ENCODE data around the gene CCDC70. TPM values are rescaled to one million over a fixed set of nuclear protein-coding genes. Genes with fewer than 3 reads are reported as not detected.

Gene CCDC70
- not detected for total RNA-seq
- not detected for polyA plus RNA-seq

DNA sequence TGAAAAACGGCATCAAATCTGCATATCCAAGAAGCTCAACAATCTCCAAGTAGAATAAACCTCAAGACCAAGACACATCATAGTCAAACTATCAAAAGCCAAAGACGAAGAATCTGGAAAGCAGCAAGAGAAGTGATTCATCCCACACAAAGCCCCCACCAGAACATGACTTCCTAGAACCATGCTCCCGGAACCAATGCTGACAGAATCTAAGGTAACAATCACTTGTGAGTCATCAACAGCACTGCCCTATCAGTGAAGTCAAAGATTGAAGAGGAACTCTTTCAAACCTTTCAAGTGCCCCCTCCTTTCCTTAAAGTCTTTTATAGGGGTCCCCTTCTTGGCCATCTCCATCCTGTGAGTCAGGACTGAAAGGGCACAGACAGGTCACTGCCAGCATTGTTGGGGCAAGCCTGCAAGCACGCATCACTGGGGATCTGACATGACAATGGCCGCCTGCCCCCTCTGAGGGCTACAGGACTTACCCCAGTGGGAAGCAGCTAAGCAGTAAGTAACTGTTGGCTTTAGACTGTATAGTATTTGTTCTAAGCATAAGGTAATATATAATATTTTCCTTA, at the start of gene CCDC70:
Gene CCDC70, plus strand, starts transcription at position 247 of the 578 bp plus-strand sequence. CDS start 3,443 bp downstream, outside the sequence.
- Mint-ChIP-seq H3K4me1 (peaks cover 0 to 5% (median 4%) of the 10 kb centered on the region in 3 donors), H3K9me3 (no peaks in the 10 kb centered on the region), H3K36me3 (no peaks in the 10 kb centered on the region), H3K27me3 (peaks cover 7 to 11% of the 10 kb centered on the region in 2 donors), H3K4me3 (no peak within 1 kb of the TSS), H3K27ac (peak within 1 kb of the TSS in 1 of 8 donors; percentile 35)
- ChIA-PET POLR2A (no interaction called here), CTCF (no interaction called here)
- Histone ChIP-seq H3K4me1 (ENCODE audit: insufficient read depth, low read length) (peaks cover 3% of the 10 kb centered on the region), H3K9me3 (ENCODE audit: low read length) (no peaks in the 10 kb centered on the region), H3K27me3 (ENCODE audit: insufficient read depth, low read length, poor library complexity, severe bottlenecking) (no peaks in the 10 kb centered on the region), H3K27ac (ENCODE audit: low read depth, low read length) (no peak within 1 kb of the TSS), H3K4me3 (ENCODE audit: low read length) (no peak within 1 kb of the TSS), H3K36me3 (ENCODE audit: insufficient read depth, low read length) (no peaks in the 10 kb centered on the region)
- no peak for DNase-seq

DNA sequence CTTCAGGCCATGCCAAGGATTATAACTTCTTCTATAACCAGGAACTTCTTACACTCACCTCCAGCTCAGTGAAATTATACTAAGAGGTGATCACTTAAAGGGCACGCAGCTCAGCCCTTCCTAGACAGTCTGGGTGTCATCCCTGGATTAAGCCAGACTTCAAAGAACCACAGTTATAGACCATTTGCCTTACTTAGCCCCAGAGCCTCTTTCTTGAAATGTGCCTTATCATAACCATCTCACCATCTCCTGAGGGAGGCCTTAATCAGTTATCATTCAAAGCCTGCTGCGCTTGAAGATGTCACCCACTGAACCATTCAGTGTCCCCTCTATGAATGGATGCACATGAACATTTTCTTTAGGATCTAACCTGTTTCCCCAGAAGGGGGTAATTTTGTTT, 47.7 kb upstream of the CCDC70 start:
- Mint-ChIP-seq H3K4me3 (peak overlapping the region in 1 of 7 donors; percentile 4), H3K36me3 (peaks cover 9 to 22% (median 15%) of the 10 kb centered on the region in 3 donors), H3K9me3 (no peaks in the 10 kb centered on the region), H3K4me1 (peaks cover 33 to 47% (median 38%) of the 10 kb centered on the region in 3 donors), H3K27me3 (no peaks in the 10 kb centered on the region), H3K27ac (peak overlapping the region in 5 of 8 donors; percentile 8 to 84 (median 67))
- Histone ChIP-seq H3K9me3 (ENCODE audit: low read length) (no peaks in the 10 kb centered on the region), H3K27me3 (ENCODE audit: insufficient read depth, low read length, poor library complexity, severe bottlenecking) (no peaks in the 10 kb centered on the region), H3K27ac (ENCODE audit: low read depth, low read length) (no peak overlapping the region), H3K4me3 (ENCODE audit: low read length) (no peak overlapping the region), H3K4me1 (ENCODE audit: insufficient read depth, low read length) (peaks cover 52% of the 10 kb centered on the region), H3K36me3 (ENCODE audit: insufficient read depth, low read length) (peaks cover 2% of the 10 kb centered on the region)
- no peak for DNase-seq
- CTCF ChIA-PET: interaction anchor here (0.7 to 7.7 kb wide), 12 partner anchors 9 to 387 kb away, joined by 3 to 188 read pairs (median 10); partner anchors contain the start of genes INTS6, NEK5 and TMEM272
- POLR2A ChIA-PET: interaction anchor here (1.0 to 1.4 kb wide), 2 partner anchors 9 to 11 kb away, joined by 3 to 4 read pairs; no protein-coding TSS in a partner anchor

DNA sequence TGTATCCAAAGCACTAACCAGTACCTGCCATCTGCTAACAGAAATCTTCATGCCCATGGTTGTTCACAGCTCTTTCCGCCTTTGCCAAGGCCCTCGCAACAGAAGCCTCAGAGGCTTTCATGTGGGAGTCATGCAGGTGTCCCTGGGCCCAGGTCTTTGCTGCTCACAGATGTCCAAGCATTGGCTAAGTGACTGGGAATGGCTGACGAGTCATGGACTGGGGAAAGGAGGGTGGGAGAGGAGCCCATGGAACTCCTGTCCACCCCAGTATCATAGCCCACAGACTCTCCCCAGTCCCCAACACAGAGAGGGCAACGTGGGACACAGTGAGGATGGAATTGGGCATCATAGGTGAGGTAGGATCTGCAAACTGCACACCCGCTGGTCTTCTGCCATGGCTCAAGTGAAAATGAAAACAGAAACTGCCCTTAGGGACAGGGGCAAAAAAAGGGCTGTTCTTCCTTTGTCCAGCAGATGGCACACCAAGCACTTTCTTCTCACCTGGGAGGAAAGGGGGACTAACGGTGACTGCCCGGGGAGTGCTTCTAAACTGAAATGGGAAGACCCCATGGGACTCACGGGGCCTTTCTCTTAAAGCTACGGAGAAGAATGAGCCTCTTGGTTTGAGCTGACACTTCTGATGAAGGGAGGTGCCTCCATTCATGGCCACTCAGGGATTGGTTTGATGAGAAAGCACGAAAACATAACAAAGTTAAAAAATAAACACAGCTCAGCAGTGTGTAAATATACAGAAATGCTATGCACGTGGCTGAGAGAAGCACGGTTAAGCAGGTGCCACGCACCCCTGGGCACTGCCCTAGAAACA, 46.7 kb upstream of the CCDC70 start:
- peak overlapping the region; percentile 60 to 94 (median 86) for H3K27ac Mint-ChIP-seq
- DNase-seq: peak; percentile 55 to 81 (median 73)
- peak overlapping the region; percentile 30 for H3K4me3 ChIP-seq (ENCODE audit: low read length)

DNA sequence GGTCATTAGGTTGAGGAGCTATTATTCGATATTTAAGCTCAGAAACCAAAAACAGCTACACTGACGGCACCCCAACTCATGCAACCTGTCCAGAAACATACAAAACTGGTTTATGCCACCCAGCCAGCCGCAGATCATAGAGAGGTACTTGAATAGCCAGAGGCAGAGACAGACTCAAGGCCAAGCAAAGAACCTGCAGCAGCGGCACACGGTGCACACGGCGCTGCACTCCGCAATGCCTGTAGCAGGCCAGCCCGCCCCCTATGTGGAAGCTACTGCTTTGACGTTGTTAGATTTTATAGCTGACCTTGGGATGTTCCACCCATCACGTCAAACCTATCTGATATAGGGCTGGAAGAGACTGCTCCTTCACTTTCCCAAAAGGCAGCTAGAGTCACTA, 45.9 kb upstream of the CCDC70 start:
- no peak overlapping the region for H3K4me3 ChIP-seq (ENCODE audit: low read length)
- no peaks in the 10 kb centered on the region for H3K27me3 ChIP-seq (ENCODE audit: insufficient read depth, low read length, poor library complexity, severe bottlenecking)
- ChIA-PET POLR2A (interaction anchor here (1.0 to 1.7 kb wide), 4 partner anchors 10 to 363 kb away, joined by 4 to 11 read pairs (median 8); partner anchors contain the start of gene INTS6), CTCF (interaction anchor here (0.7 to 7.7 kb wide), 21 partner anchors 8 to 386 kb away, joined by 3 to 188 read pairs (median 6); partner anchors contain the start of genes INTS6, NEK5 and TMEM272)
- H3K36me3 Mint-ChIP-seq: peaks cover 0 to 16% (median 8%) of the 10 kb centered on the region in 3 donors
- no peaks in the 10 kb centered on the region for H3K36me3 ChIP-seq (ENCODE audit: insufficient read depth, low read length)
- no peaks in the 10 kb centered on the region for H3K9me3 Mint-ChIP-seq
- H3K4me3 Mint-ChIP-seq: no peak overlapping the region
- peaks cover 50 to 65% (median 56%) of the 10 kb centered on the region in 3 donors for H3K4me1 Mint-ChIP-seq
- no peak for DNase-seq
- H3K27me3 Mint-ChIP-seq: peaks cover 0 to 3% of the 10 kb centered on the region in 2 donors
- no peak overlapping the region for H3K27ac ChIP-seq (ENCODE audit: low read depth, low read length)
- no peaks in the 10 kb centered on the region for H3K9me3 ChIP-seq (ENCODE audit: low read length)
- peak overlapping the region in 4 of 8 donors; percentile 60 to 94 (median 86) for H3K27ac Mint-ChIP-seq
- H3K4me1 ChIP-seq (ENCODE audit: insufficient read depth, low read length): peaks cover 70% of the 10 kb centered on the region

More for the DNA sequence above, 46.7 kb upstream of the CCDC70 start:
- Histone ChIP-seq H3K27me3 (ENCODE audit: insufficient read depth, low read length, poor library complexity, severe bottlenecking) (no peaks in the 10 kb centered on the region), H3K36me3 (ENCODE audit: insufficient read depth, low read length) (no peaks in the 10 kb centered on the region), H3K4me1 (ENCODE audit: insufficient read depth, low read length) (peaks cover 62% of the 10 kb centered on the region), H3K27ac (ENCODE audit: low read depth, low read length) (no peak overlapping the region), H3K9me3 (ENCODE audit: low read length) (no peaks in the 10 kb centered on the region)
- H3K9me3 Mint-ChIP-seq: no peaks in the 10 kb centered on the region
- H3K4me3 Mint-ChIP-seq: peak overlapping the region in 6 of 7 donors; percentile 14 to 73 (median 63)
- peaks cover 42 to 56% (median 48%) of the 10 kb centered on the region in 3 donors for H3K4me1 Mint-ChIP-seq
- ChIA-PET CTCF (interaction anchor here (0.7 to 7.7 kb wide), 25 partner anchors 8 to 386 kb away, joined by 3 to 188 read pairs (median 4); partner anchors contain the start of genes INTS6, NEK5 and TMEM272), POLR2A (interaction anchor here (0.6 to 1.7 kb wide), 7 partner anchors 10 to 362 kb away, joined by 3 to 11 read pairs (median 4); partner anchors contain the start of gene INTS6)
- peaks cover 0 to 3% of the 10 kb centered on the region in 2 donors for H3K27me3 Mint-ChIP-seq
- peaks cover 0 to 16% (median 8%) of the 10 kb centered on the region in 3 donors for H3K36me3 Mint-ChIP-seq

DNA sequence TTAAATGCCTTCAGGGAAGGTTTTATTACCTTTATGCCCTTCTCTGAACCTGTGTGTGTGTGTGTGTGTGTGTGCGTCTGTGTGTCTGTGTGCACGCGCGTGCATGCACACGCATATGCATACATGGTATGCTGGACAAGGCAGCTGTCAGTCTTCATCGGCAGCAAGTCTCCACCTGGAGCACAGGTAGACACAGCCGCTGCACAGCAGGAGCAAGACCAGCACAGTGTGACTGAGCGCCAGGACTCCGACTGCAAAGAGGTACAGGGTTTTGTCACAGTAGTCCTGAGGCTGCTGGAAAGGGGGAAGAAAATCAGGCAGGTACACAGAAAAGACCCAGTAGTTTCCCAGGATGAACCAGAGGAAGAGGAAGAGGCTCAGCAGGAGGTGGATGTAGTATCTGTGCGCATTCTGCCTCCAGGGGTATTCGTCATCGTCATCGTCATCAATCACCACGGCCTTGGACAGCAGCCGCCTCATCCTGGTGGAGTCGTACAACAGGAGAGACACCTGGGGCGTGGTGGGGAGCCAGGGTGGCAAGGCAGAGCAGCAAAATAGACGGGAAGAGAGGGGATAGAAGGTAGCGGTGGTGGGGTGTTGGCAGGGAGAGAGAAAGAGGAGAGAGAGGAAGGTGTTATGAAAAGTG, 45.0 kb upstream of the CCDC70 start:
- H3K27ac ChIP-seq (ENCODE audit: low read depth, low read length): no peak overlapping the region
- H3K9me3 ChIP-seq (ENCODE audit: low read length): no peaks in the 10 kb centered on the region
- Mint-ChIP-seq H3K36me3 (peaks cover 0 to 15% (median 8%) of the 10 kb centered on the region in 3 donors), H3K27ac (peak overlapping the region in 7 of 8 donors; percentile 29 to 90 (median 42)), H3K4me1 (peaks cover 55 to 70% (median 65%) of the 10 kb centered on the region in 3 donors), H3K4me3 (peak overlapping the region in 2 of 7 donors; percentile 10 to 46), H3K9me3 (no peaks in the 10 kb centered on the region), H3K27me3 (peaks cover 0 to 3% of the 10 kb centered on the region in 2 donors)
- ChIA-PET POLR2A (interaction anchor here (1.2 to 1.7 kb wide), 2 partner anchors 15 to 16 kb away, joined by 4 to 7 read pairs; no protein-coding TSS in a partner anchor), CTCF (interaction anchor here (1.3 to 7.7 kb wide), 7 partner anchors 11 to 385 kb away, joined by 3 to 188 read pairs (median 14); no protein-coding TSS in a partner anchor)
- H3K36me3 ChIP-seq (ENCODE audit: insufficient read depth, low read length): no peaks in the 10 kb centered on the region
- H3K4me1 ChIP-seq (ENCODE audit: insufficient read depth, low read length): peaks cover 75% of the 10 kb centered on the region
- H3K27me3 ChIP-seq (ENCODE audit: insufficient read depth, low read length, poor library complexity, severe bottlenecking): no peaks in the 10 kb centered on the region
- H3K4me3 ChIP-seq (ENCODE audit: low read length): no peak overlapping the region
- no peak for DNase-seq

DNA sequence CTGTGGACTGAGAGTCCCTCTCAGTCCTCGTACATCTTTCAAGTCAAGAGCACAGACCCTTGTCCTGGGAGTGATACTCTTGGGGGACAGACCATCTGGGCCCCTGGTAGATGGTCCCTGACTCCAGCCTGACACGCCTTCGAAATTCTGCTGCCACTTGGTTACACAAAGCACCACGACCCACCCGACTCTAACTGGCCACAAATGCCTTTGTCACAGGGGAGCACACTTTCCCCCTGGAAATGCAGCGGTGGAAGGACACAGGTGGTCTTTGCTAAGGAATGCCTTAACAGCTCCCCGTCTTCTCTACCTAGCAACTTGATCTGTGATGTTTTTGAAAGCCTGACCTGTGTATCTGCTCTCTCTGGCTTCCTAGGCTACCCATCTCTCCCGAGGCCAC, 44.1 kb upstream of the CCDC70 start:
- DNase-seq: no peak
- no peak overlapping the region for H3K27ac ChIP-seq (ENCODE audit: low read depth, low read length)
- CTCF ChIA-PET: interaction anchor here (1.0 to 1.3 kb wide), 3 partner anchors 14 to 20 kb away, joined by 3 to 5 read pairs (median 4); no protein-coding TSS in a partner anchor

DNA sequence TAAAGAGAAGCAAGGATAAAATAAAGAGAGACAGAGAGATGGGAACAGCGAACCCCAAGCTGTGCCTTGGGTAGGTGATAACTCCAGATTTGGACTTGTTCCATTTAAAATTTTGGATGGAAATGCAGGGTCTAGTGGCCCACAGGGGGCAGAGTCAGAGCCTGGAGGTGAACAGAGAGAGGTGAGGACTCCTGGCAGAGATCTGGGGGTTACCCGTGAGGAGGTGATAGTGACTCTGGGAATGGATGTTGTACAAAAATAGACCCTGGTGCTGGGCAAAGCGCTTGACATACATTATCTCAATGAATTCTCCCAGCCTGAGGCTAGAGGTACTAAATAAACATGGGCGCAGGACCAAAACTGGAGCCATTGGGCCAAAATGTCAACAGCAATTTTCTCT, 43.5 kb upstream of the CCDC70 start:
- H3K27ac ChIP-seq (ENCODE audit: low read depth, low read length): no peak overlapping the region
- ChIA-PET POLR2A (no interaction called here), CTCF (interaction anchor here (0.6 to 1.3 kb wide), 4 partner anchors 14 to 374 kb away, joined by 3 to 5 read pairs (median 4); no protein-coding TSS in a partner anchor)
- H3K36me3 ChIP-seq (ENCODE audit: insufficient read depth, low read length): no peaks in the 10 kb centered on the region
- H3K27me3 ChIP-seq (ENCODE audit: insufficient read depth, low read length, poor library complexity, severe bottlenecking): no peaks in the 10 kb centered on the region
- Mint-ChIP-seq H3K36me3 (peaks cover 0 to 14% (median 5%) of the 10 kb centered on the region in 3 donors), H3K27ac (peak overlapping the region in 6 of 8 donors; percentile 34 to 94 (median 89)), H3K27me3 (peaks cover 0 to 3% of the 10 kb centered on the region in 2 donors), H3K4me3 (peak overlapping the region in 2 of 7 donors; percentile 54 to 72), H3K4me1 (peaks cover 69 to 84% (median 80%) of the 10 kb centered on the region in 3 donors), H3K9me3 (no peaks in the 10 kb centered on the region)
- DNase-seq: no peak
- no peaks in the 10 kb centered on the region for H3K9me3 ChIP-seq (ENCODE audit: low read length)
- peaks cover 83% of the 10 kb centered on the region for H3K4me1 ChIP-seq (ENCODE audit: insufficient read depth, low read length)
- H3K4me3 ChIP-seq (ENCODE audit: low read length): no peak overlapping the region

More for the DNA sequence above, 44.1 kb upstream of the CCDC70 start:
- H3K4me3 Mint-ChIP-seq: peak overlapping the region in 2 of 7 donors; percentile 26 to 72
- peak overlapping the region in 7 of 8 donors; percentile 1 to 94 (median 80) for H3K27ac Mint-ChIP-seq
- H3K36me3 Mint-ChIP-seq: peaks cover 0 to 15% (median 7%) of the 10 kb centered on the region in 3 donors
- H3K4me1 ChIP-seq (ENCODE audit: insufficient read depth, low read length): peaks cover 78% of the 10 kb centered on the region
- H3K27me3 ChIP-seq (ENCODE audit: insufficient read depth, low read length, poor library complexity, severe bottlenecking): no peaks in the 10 kb centered on the region
- peaks cover 65 to 79% (median 74%) of the 10 kb centered on the region in 3 donors for H3K4me1 Mint-ChIP-seq
- H3K27me3 Mint-ChIP-seq: peaks cover 0 to 3% of the 10 kb centered on the region in 2 donors
- H3K36me3 ChIP-seq (ENCODE audit: insufficient read depth, low read length): no peaks in the 10 kb centered on the region
- H3K9me3 Mint-ChIP-seq: no peaks in the 10 kb centered on the region
- H3K4me3 ChIP-seq (ENCODE audit: low read length): no peak overlapping the region
- no peaks in the 10 kb centered on the region for H3K9me3 ChIP-seq (ENCODE audit: low read length)
- POLR2A ChIA-PET: no interaction called here
